Stimulated activated CD4-positive, alpha-beta T cell treated with anti-CD3 and anti-CD28 coated beads, Interleukin-2, amount 100 ng/mL, for 4 hours (primary cell): ENCODE results near the gene KRTAP5-1.

Experiments
- DNase-seq: peaks from one replicate; pipeline ENCODE4 v3.0.0-alpha.2; 2020; ENCODE audit warnings: low read depth

Gene KRTAP5-1

DNA sequence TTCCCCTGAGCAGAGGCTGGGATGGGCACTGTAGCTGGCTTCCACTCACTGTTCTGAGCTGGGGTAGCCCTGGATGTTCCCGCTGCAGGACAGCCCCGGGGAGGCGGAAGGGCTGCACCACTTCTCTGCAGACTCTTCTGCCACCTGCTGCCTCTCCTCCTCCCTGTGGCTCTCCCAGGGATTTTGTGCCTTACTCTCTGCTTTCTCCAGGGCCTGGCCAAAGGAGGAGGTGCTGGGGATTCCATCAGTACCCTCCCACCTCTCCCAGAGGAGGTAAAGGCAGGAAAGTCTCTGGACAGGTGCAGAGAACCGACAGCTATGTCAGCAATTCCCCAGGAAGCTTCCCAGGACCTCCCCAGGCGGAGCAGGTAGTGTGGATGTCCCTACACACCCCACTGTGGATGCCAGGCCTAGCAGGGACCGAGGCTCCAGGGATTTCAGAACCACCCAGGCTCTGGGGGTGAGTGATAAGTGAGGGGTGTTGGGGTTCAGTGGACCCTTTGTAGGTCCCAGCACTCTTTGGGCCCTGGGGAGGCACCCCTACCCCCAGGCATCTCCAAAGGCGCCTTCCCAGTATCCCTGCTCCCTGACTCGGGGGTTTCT lies 24.3 kb downstream of the KRTAP5-1 start:
- no peak for DNase-seq

DNA sequence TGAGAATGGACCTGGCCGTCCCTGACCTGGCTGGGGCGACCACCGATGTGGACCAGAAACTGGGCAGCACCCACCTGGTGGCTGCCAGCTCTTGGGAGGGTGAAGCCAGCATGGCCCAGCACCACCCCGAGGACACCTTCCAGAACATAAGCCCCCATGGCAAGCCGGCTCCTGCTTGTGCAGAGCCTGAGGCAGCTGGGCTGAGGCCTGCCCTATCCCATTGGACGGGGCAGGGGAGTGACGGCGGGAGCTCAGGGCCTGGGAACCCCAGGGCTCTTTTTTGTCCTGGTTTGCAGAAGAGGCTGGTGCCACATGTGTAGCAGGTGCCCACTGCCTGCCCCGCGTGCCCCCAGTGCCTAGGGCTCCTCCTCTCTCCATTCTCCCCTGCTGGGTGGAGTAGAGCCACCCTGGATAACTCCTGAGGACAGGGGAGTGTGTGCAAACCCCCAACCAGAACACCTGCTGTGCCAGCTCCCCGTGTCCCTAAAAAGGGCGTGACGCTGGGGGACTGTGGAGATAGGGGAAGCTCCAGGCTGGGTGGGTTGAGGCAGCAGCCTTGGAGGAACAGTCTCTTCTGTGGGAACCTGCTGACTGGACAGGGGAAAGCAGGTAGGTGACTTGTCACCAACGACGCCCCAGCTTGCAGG lies 25.0 kb downstream of the KRTAP5-1 start:
- DNase-seq: no peak

DNA sequence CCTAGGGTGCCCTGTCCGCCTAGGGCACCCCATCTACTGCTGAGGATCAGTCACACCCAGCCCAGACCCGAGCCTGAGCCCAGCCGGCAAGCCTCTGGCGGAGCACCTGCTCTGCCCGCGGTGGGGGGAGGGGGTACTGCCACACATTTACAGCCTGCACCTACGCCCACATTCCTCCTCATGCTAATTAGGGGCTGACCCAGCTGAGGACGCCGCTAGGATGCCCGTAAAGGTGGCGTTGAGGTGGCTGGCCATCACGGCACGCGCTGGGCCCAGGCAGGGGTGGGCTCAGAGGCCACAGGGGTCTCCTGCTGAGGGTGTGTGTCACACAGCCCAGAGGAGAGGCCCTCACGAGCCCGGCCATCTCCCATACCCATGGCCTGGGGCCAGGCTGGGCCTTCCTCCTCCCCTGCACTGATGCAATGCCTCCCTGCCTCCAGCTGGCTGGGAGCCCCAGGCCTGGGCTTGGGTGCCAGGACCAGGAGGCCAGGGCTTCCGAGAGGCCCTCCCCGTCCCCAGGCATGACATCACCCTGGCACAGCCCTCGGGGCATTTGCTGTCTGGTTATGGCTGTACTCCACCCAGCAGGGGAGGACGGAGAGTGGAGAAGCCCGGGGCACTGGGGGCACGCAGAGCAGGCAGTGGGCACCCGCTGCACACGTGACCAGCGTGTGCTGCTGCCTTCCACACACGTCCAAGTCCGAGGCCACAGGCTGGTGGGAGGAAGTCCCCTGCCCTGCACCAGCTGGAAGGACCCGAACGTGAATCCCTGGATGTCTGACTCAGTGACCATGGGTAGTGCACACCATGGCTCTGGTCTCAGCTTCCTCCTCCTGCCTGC lies 25.8 kb downstream of the KRTAP5-1 start:
- DNase-seq: no peak

DNA sequence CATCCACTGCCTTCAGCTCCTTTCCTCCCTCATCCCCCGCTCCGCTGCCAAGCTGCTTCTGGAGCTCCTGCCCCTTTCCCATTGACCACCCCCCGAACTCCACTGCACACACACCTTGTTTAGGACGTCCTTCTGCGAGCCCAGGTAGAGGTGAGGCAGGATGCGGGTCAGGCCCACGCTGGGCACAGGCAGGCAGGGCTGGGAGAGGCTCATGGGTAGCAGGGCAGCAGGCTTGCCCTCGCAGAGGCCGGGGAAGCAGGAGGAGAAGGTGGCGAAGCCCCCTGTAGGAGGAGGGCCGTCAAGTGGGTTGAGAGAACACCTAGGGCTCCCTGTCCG lies 26.3 kb downstream of the KRTAP5-1 start:
- DNase-seq: no peak

DNA sequence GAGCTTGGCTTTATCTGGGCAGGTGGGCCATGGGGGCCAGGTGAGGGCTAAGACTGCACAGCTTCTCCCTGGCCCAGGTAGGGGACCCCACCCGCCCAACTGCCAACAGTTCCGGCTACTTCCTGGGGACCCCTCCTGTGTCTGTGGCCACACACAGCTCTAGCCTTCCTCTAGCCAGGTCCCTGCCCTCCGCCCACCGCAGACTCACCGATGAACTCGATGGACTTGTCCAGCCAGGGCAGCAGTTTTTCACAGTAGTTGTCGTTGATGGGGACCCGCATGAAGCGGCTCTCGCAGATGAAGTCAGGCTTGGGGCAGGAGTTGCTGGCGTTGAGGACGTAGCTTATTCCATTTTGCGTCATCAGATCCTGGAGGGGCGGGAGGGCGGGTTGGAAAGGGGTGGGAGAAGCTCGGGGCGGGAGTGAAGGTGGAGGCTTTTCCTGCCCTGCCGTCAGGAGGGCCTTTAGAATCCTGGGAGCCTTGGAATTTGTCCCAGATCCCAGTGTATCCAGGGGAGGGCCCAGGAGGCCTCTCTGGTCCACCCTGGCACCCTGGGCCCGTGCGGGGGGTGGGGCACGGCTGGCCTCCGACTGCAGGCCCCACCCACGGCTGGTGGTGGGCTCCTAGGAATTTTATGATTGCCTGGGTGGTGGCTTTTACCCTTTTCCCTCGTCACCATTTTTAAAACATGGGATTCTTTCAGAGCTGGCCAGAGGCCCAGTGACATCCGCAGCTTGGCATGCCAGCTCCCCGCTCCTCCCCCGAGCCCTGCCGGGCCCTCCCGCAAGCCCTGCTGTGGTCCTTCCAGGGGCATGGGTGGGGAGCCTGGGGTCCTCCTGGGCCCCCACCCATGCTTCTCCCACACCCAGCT lies 26.9 kb downstream of the KRTAP5-1 start:
- no peak for DNase-seq

DNA sequence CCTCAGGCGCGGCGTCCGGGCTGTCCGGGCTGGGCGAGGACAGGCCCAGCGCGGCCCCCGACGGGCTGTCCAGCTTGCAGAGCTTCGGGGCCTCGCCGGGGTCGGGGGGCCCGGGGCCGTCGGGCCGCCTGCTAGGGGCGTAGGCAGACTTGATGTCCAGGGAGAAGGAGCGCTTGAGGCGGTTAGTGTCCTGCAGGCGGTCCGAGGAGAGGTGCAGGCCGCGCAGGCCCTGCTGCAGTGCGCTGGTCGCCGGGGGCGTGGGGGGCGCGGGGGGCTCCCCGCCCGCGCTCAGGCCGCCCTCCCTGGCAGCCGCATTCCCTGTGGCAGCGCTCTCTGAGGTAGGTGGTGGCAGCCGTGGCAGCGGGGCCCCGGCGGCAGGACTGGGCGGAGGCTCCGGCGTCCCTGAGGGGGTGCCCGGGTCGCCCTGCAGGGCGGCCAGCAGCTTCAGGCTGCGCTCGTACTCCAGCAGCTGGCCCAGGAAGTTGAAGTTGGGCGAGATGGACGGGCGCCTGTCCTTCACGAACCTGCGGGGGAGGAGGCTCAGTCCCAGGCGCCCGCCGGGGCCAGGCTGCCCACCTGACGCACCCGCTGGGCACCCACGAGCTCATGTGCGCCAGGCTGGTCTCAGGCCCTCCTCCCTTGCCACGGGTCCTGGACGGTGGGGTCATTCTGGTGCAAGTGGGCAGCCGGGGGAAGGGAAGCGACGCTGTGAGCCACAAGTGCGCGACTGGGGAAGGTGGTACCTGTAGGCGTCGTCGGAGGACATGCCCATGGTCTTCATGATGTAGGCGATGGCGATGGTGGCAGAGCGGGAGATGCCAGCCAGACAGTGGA lies 27.8 kb downstream of the KRTAP5-1 start:
- DNase-seq: no peak

DNA sequence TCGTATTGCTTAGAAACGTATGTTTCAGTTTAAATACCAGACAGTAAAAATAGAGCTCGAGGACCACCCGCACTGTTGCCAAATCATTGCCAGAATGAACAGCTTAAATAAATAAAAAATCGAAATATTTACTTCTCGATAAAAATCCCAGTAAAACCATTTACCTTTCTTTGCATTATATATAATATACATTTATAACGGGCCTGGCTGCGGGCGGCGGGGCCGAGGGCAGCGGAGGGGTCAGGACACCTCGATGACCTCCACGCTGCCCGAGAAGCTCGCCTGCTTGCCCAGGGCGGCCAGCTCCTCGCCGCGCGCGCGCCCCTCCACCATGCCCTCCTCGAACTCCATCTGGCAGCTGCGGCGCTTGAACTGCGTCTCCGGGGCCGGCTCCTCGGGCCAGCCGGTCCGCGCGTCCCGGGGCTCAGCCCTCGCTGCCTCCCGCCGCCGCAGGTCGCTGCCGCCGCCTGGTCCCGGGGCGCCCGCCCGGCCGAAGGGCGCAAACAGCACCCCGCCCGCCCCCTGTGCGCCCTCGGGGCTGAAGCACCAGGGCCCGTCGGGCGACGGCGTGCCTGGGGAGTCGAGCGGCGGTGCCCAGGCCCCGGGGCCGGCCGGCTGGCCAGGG lies 28.7 kb downstream of the KRTAP5-1 start:
- DNase-seq: no peak

DNA sequence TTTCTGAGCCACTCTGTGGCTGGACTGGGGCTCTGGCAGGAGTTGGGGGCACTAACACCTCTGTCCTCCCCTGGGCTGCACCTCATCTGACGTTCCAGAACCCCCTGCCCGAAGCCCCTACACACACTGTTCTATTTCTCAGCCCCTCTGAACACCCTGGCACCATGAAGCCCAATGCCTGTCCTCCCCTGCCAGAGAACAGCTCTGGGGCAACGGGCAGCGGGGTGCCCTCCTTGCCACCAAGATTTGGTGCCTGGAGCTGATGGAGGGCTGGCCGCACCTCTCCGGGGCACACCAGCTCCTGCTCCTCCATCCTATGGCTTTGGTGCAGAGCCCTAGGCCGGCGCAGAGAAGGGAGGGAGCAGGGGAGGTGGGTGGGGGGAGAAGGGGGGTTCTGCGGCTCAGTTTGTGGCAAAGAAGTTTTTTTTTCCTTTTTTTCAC lies 29.4 kb downstream of the KRTAP5-1 start:
- no peak for DNase-seq

DNA sequence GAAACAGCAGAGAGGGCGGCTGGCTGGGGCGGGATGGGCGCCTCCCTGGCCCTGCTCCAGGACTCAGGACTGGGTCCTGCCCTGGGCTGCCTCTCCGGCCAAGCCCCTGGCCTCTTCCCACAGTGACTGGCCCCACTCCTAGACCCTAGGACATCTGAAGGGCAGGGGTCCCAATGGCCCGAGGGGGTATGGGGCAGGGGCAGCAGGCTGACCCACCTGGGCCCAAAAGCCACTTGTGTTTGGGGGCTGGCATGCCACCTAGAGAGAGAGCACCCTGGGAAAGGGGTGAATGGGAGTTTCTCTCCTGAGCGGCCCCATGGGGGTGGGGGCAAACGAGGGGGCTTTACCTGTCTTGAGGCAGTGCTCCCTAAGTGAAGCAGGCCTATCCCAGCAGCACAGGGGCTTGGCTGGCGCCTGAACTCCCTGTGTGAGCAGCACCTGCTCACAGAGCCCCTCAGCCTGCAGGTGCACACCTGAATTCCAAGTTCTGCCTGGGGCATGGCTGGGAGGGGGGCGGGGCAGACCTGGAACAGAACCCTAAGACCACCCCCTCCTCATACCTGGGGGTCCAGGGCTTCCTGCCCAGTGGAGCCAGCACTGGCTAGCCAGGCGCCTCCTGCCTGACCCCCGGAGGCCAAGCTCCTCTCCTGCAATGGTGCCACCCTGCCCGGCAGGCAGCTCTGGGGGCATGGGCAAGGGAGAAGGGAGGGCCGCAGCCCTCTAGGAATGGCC lies 29.9 kb downstream of the KRTAP5-1 start:
- DNase-seq: no peak

DNA sequence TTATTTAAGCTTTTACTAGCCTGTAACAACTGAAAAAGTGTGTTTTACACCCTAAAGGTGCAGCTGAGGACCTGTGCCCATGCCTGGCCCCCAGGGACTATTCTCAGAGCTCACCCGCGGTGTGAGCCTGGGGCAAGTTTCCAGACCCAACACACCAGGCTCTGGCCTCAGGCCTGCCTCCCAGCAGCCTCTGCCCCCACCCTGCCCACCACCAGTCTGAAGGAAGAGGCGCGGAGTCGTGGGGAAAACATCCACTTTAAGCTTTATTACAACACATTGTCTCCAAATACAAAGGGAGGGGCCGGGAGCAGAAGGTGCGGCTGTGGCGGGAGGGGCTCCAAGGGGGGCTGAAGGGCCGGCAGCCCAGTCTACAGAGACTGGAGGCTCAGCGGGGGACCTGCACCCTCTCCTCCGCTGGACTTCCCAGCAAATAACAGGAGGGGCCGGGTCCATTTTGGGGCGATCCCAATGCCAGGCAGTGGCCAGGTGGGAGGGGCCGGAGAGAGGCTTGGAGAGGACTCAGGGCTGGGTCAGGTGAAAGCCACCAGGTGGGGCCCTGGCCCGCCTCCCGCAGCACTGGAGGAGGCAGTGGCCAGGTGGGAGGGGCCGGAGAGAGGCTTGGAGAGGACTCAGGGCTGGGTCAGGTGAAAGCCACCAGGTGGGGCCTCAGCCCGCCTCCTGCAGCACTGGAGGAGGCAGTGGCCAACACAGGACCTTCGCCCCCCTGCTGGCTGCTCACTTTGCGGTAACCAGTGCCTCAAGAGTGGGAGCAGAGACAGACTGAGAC lies 31.1 kb downstream of the KRTAP5-1 start:
- no peak for DNase-seq

DNA sequence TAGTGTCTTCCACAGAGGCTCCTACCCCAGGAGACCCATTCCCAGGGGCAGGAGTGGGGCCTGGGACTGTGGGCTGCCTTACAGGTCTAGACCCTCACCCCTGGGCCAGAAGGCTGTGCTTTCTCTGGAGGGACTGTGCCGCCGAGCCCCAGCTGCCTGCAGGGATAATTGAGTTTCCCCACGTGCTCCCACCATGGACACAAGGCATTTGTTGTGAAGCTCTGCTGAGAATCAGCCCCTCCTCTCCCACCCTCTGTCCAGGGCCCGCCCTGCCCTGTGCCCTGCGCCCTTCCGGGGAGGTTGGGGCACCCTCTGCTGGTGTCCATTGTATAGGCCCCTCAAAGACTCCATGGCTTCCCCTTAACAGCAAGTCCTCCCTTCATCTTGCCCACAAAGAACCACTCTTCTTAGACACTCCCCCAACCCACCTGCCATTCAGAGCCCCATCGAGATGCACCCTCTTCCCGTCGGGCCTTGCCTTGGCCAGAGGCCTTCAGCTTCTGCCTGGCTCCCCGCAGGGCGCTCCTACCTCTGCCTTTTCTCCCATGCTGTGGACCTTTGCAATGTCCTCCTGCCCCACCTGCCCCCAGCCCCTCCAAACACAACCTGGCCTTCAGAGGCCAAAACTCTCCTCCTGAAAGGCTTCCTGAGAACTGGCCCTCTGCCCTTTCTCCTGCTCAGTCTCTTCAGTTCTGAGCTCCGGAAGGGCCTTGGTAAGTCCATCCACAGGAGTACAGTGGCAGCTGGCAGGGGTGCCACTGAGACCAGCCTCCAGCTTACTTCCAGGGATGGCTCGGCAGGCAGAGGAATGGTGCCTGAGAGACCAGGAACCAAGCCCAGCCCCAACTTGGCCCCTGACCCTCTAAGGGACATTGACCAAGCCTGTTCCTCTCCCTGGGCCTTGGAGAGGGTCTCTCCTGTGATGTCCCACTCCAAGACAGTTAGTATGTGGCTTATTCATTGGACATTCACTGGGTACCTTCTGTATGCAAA lies 35.4 kb downstream of the KRTAP5-1 start:
- no peak for DNase-seq

DNA sequence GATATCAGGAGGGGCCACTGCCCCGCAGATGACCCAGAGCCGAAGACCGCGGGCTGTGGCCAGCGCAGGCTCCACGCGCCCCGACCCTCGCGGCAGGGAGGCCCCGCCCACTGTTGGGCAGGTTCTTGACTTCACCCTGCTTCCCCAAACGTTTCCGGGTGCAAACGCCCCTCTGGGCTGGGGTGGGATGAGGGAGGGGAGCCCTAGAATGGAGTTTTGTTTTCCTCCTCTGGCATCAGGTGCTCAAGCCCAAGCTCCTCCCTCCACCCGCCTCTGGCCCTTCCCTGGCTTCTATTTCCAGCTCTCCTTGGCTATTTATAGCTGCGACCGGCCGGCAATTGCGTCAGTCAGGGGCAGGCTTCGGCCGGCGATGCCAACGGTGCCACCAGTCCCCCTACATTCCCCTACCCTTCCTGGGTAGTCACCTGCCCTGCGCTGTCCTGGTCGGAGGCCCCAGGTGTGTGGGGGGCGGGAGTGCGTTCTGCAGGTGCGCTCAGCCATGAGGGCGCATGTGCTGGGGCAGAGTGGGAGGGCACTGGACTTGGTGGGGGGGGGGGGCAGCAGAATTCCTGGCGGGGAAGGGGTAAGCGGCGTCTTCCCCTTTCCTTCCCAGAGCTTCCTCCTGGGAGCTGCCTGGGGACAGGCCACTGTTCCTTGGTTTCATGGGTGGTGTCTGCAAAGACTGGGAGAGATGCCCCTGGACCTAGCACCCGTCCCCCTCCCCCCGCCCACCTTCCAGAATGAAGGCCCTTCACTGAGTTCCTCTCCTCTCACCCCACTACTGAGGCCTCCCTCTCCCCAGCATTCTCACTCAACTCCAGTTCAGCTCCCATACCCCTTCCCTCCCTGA lies 36.6 kb downstream of the KRTAP5-1 start:
- DNase-seq: no peak

DNA sequence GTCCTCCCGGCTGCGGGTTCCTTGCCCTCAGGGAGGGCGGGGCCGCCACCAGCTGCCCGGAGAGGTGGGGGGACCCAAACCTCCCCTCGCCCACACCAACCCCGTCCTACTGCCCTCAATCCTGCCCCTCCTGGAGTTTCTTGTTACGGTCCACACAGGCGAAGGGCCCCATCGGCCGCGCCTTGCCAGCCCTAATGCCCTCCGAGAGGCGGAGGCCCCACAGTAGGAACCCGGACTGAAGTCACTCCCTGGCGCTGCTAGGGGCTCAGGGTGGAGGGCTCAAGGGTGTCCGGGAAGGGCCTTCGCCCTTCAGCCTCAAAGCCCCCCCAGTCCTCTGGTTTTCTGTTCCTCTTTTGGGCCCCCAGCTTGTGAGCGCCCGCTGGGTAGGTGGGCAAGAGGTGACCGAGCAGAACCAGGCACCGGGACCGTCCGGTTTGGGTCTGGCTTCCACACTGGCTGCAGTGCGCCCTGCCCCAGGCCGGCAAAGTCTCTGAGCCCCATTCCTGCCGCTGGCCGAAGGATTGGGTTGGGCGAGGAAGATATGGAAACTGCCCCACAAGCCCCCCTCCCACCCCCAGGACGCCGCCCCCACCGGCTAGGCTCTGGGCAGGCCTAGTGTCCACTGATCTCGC lies 37.5 kb downstream of the KRTAP5-1 start:
- no peak for DNase-seq

DNA sequence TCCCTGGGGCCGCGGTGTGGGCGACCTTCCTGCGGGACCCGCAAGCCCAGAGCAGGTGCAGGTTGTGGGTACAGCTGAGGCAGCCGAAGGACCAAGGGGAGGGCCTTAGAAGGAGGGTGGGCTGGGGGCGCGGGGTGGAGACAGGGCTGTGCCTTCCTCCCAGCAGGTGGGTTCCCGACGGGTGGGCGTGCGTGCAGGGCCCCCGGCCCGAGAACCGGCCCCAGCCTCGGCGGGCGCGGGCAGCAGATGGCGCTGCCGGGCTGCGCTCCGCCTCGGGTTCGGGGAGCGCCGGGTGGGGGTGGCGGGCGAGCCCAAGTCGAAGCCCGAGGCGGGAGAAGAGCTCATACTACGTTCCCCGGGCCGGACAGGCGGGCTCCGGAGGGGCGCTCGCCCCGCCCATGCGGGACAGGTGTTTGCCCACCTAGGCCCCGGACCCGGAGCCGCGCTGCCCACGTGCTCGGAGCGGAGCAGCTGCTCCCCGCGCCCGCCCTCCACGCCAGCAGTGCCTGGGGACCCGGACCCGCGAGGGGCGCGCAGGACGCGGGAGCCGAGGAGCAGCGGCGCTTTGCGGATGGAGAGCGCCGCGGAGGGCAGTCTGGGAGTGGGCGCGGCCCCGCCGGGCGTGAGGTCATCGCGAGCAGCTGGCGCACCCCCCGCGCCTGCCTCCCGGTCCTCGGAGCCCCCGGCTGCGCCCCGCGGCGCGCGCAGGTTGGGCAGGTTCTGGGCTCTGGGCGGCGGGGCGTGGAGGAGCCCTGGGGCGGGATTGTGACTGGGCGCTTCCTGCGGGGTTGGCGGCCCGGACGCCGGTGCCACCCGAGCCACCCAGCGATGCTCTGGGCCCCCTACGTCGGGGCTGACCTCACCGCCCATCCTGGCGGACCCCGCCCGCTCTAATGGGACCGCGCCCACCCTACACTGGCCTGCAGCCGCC lies 38.3 kb downstream of the KRTAP5-1 start:
- DNase-seq: peak; percentile 25

DNA sequence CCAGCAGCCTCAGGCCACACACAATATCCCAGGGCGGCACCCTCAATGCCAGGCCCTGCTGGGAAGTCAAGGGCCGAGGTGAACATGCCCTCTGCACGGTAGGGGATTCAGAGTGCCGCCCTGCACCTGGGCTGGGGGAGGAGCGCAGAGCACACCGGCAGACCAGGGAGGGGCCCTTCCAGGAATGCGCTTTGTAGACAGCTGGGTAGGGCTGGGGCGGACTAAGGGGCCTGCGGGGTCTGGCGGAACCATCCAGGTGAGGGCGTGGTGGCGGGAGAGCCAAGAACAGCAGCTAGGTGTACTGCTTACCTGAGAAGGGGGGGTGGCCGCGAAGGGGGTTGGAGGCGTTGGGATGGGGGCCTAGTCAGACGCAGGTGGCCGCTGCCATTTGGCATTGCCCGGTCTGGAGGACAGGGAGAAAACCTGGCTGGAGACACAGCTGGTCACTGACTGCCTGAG lies 39.0 kb downstream of the KRTAP5-1 start:
- no peak for DNase-seq

DNA sequence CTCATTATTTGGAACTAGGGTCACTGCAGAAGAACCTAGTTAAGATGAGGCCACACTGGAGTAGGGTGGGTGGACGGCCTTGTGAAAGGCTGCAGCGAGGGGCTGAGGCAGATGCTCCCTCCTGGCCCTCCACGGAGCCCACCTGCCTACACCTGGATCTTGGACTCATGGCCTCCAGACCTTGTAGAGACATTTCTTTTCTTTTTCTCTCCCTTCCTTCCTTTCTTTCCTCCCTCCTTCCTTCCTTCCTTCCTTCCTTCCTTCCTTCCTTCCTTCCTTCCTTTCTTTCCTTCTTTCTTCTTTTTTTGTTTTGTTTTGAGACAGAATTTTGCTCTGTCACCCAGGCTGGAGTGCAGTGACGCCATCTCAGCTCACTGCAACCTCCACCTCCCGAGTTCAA lies 39.7 kb downstream of the KRTAP5-1 start:
- DNase-seq: no peak
